ENCODE data around the gene HDAC9.
A peak's percentile ranks its signal among the peaks of the same experiment; 100 is the strongest.

Gene HDAC9

DNA sequence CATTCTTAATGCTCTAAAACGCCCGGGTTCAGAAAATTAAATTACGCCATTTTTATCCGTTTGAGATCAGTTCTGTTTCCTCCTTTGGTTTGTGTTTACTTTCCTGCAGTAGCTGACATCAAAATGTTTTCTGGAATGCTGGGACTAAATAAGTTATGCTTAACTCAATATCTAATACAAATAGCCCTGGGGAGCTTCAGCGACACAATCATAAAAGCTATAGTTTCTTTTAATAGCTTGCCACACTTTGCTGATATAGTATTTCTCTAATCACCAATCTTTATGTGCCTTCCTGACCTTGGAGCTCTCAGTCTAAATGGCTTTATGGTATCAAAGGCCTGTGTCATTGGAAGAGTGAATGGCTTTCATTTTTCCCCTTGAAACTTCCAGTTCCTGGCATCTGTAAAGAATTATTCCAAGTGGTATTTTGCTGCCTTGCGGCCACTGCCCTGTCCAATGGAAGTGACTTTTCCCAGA is 202.7 kb downstream of the HDAC9 start:
- Histone ChIP-seq H3K4me2 (ENCODE audit: low read depth, low read length, poor library complexity, severe bottlenecking) (no peak overlapping the region), H3K27me3 (ENCODE audit: insufficient read depth, low read length, poor library complexity, severe bottlenecking) (no peaks in the 10 kb centered on the region), H3K79me2 (ENCODE audit: insufficient read depth, low read length) (no peaks in the 10 kb centered on the region), H3K4me3 (ENCODE audit: low read length, poor library complexity, severe bottlenecking) (no peak overlapping the region), H3K9ac (ENCODE audit: low read depth, low read length, poor library complexity, severe bottlenecking) (no peak overlapping the region), H4K20me1 (ENCODE audit: insufficient read depth, low read length, poor library complexity, severe bottlenecking) (no peaks in the 10 kb centered on the region), H2AFZ (ENCODE audit: low read length) (no peak overlapping the region), H3F3A (ENCODE audit: low read depth) (no peaks in the 10 kb centered on the region), H3K9me3 (ENCODE audit: insufficient read depth, low read depth, low read length) (no peaks in the 10 kb centered on the region), H3K9me2 (replicated peaks; ENCODE audit: low read depth, low read length) (no peaks in the 10 kb centered on the region), H3K4me1 (ENCODE audit: insufficient read depth, low read length, poor library complexity, severe bottlenecking) (peaks cover 4% of the 10 kb centered on the region), H3K36me3 (ENCODE audit: insufficient read depth, low read length) (no peaks in the 10 kb centered on the region)
- TF ChIP-seq EZH2phosphoT487 (IDR thresholded peaks at IDR 0.05; ENCODE audit: borderline replicate concordance) = no peak
- TF ChIP-seq, protein P1, sequence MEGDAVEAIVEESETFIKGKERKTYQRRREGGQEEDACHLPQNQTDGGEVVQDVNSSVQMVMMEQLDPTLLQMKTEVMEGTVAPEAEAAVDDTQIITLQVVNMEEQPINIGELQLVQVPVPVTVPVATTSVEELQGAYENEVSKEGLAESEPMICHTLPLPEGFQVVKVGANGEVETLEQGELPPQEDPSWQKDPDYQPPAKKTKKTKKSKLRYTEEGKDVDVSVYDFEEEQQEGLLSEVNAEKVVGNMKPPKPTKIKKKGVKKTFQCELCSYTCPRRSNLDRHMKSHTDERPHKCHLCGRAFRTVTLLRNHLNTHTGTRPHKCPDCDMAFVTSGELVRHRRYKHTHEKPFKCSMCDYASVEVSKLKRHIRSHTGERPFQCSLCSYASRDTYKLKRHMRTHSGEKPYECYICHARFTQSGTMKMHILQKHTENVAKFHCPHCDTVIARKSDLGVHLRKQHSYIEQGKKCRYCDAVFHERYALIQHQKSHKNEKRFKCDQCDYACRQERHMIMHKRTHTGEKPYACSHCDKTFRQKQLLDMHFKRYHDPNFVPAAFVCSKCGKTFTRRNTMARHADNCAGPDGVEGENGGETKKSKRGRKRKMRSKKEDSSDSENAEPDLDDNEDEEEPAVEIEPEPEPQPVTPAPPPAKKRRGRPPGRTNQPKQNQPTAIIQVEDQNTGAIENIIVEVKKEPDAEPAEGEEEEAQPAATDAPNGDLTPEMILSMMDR (conservative IDR thresholded peaks at IDR 0.05; ENCODE audit: low read length) = no peak

DNA sequence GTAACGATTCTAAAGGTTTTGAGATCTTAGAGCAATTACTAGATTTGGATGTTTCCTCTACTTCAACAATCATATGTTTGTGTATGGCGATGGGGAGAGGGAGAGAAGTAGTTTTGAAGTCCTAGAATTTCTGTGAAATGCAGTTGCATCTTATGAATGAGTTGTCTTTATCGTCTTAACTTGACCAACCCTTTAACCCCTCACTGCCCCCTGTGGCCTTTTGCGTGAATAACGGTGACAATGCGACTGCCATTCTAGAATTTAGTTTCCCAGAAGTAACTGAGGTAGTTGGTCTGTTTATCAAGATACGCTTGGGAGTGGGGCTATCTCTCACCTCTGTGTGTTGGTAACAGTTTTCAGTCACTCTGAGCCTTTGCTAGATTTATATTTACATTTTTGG is 204.6 kb downstream of the HDAC9 start:
- Histone ChIP-seq H3K4me2 (ENCODE audit: low read depth, low read length, poor library complexity, severe bottlenecking) (no peak overlapping the region), H2AFZ (ENCODE audit: low read length) (no peak overlapping the region), H3K9ac (ENCODE audit: low read depth, low read length, poor library complexity, severe bottlenecking) (no peak overlapping the region), H3K4me3 (ENCODE audit: low read length, poor library complexity, severe bottlenecking) (no peak overlapping the region), H3K27me3 (ENCODE audit: insufficient read depth, low read length, poor library complexity, severe bottlenecking) (no peaks in the 10 kb centered on the region), H3K9me2 (replicated peaks; ENCODE audit: low read depth, low read length) (no peaks in the 10 kb centered on the region), H4K20me1 (ENCODE audit: insufficient read depth, low read length, poor library complexity, severe bottlenecking) (no peaks in the 10 kb centered on the region), H3F3A (ENCODE audit: low read depth) (no peaks in the 10 kb centered on the region), H3K9me3 (ENCODE audit: insufficient read depth, low read depth, low read length) (no peaks in the 10 kb centered on the region), H3K79me2 (ENCODE audit: insufficient read depth, low read length) (no peaks in the 10 kb centered on the region), H3K4me1 (ENCODE audit: insufficient read depth, low read length, poor library complexity, severe bottlenecking) (no peaks in the 10 kb centered on the region), H3K36me3 (ENCODE audit: insufficient read depth, low read length) (no peaks in the 10 kb centered on the region)
- TF ChIP-seq, protein P1 (conservative IDR thresholded peaks at IDR 0.05; ENCODE audit: low read length) = peak; percentile 66
- TF ChIP-seq EZH2phosphoT487 (IDR thresholded peaks at IDR 0.05; ENCODE audit: borderline replicate concordance) = no peak

DNA sequence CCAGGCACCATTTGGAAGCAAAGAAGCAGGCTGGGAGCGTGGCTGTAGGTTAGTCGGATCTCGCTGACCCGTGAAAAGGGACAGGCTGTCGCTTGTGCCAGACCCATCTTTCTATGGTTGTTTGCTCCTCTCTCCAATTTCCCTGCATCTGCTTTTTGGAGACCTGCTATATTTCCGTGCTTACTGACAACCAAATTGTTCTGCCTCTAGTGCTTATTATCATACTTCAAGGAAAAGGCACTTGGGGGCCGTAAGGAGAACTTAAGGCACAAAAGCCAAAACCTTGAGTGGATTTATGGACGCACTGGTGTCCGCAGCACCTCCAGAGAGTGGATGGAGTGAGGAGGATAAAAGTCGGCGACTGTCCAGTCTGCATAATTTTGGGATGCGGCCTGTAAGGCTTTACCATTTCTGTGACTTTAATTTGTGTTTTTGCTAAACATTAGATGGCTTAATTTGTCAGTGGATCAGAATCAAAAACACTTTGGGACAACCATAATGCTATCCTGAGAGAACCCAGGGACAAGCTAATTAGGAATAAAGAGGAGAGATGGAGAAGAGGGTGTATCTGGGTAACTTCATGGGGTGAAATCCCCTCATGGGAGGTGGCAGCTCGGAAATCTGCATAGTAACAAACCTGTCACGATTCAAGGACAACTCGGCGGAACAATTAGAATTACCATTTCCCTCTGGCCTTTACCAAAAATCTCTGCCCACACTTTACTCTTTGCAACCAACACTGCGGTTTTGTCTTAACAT is 206.7 kb downstream of the HDAC9 start:
- H3K4me2 ChIP-seq (ENCODE audit: low read depth, low read length, poor library complexity, severe bottlenecking) = no peak overlapping the region
- TF ChIP-seq, protein P1 (conservative IDR thresholded peaks at IDR 0.05; ENCODE audit: low read length) = no peak
- no peak for TF ChIP-seq EZH2phosphoT487 (IDR thresholded peaks at IDR 0.05; ENCODE audit: borderline replicate concordance)
- no peaks in the 10 kb centered on the region for H3F3A ChIP-seq (ENCODE audit: low read depth)
- peaks cover 11% of the 10 kb centered on the region for H3K4me1 ChIP-seq (ENCODE audit: insufficient read depth, low read length, poor library complexity, severe bottlenecking)
- no peaks in the 10 kb centered on the region for H4K20me1 ChIP-seq (ENCODE audit: insufficient read depth, low read length, poor library complexity, severe bottlenecking)
- H3K4me3 ChIP-seq (ENCODE audit: low read length, poor library complexity, severe bottlenecking) = no peak overlapping the region
- H2AFZ ChIP-seq (ENCODE audit: low read length) = no peak overlapping the region
- H3K36me3 ChIP-seq (ENCODE audit: insufficient read depth, low read length) = no peaks in the 10 kb centered on the region
- no peaks in the 10 kb centered on the region for H3K79me2 ChIP-seq (ENCODE audit: insufficient read depth, low read length)
- H3K9ac ChIP-seq (ENCODE audit: low read depth, low read length, poor library complexity, severe bottlenecking) = no peak overlapping the region
- H3K27me3 ChIP-seq (ENCODE audit: insufficient read depth, low read length, poor library complexity, severe bottlenecking) = no peaks in the 10 kb centered on the region
- H3K9me3 ChIP-seq (ENCODE audit: insufficient read depth, low read depth, low read length) = no peaks in the 10 kb centered on the region
- no peaks in the 10 kb centered on the region for H3K9me2 ChIP-seq (replicated peaks; ENCODE audit: low read depth, low read length)

Measured in Loucy (cell line).